GM13977 (cell line): ENCODE results near the gene SLC16A7.
"Not testable (repeated sequence)": the region's sequence is repeated elsewhere in the genome, so short reads cannot be mapped to it uniquely, and the experiment has no call there.

Source experiments
- DNase-seq: peaks from one replicate; pipeline ENCODE4 v3.0.0; 2012; ENCODE audit warnings: low spot score
- CTCF ChIP-seq: IDR thresholded peaks from 2 replicates; pipeline ENCODE4 v1.5.1; 2012; ENCODE audit warnings: mild to moderate bottlenecking, control low read depth; ENCODE audit not compliant: insufficient read depth; ENCODE audit errors: extremely low read depth, missing control alignments
- in situ Hi-C: fragments of 300-500 bp; cut with MboI; formaldehyde crosslinking; loops from one replicate; pipeline ENCODE4 v1.12.0; 2022; ENCODE audit warnings: low sequenced_read_pairs, low pct_unique_long_range_greater_than_20kb, mixed read lengths, inconsistent platforms; ENCODE audit not compliant: unreplicated experiment

Gene SLC16A7

GRCh38 chr12:59736786-59737185, 141.0 kb downstream of the SLC16A7 start:
- DNase-seq, result no peak
- in situ Hi-C loops, result no loop called here
- no peak for TF ChIP-seq CTCF

DNA sequence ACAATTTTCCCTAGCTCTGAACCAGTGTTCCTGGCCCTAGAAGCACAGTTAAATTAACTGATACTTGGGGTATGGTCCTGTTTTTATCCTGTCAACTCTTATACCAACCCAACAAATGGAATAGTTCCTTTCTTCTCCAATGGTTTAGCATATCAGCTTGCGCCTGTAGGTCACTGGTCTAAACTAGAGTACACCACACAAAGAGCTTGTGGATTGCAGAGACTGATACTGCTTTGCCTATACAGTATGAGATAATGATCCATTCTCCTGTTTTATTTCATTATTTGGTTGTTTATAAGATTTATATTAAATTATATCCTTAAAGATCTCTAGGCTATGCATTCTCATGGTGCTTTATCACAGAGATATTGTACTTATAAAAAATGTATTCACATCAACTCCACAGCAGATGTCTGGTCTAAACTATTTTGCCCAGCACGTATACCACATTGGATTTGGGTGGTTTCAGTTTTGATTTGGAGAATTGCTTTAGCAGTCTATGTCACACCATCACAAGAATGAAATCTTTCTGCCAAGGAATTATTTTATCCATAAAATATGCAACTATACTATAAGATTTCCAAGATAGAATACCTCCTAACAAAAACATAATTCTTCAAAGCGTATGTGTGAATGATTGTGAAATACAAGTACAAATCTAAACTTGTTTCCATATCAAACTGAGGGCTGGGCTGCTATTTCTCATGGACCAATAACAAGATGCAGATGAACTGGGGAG, 142.1 kb downstream of the SLC16A7 start:
- in situ Hi-C loops, result no loop called here
- DNase-seq, result no peak

DNA sequence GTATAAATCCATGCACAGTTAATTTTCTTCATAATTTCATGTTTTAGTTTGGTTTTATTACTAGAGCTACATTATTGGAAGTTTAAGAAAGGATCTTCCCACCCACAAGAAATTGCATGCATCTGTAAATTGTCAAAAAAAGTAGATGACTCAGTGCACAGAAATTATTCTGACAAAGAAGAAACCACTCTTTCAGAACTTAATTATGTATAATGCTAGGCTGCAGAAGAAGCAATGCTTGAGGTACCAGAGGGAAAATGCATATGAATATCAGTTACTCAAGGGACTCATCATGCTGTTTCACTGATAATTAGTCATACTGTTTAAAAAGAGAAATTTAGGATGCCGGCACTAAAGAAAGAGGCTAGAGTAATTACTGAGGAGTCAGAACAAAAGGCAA, 147.0 kb downstream of the SLC16A7 start:
- in situ Hi-C loops, result no loop called here
- no peak for TF ChIP-seq CTCF
- no peak for DNase-seq

More for the DNA sequence above, 142.1 kb downstream of the SLC16A7 start:
- TF ChIP-seq CTCF, result no peak

- no peak for DNase-seq
- TF ChIP-seq CTCF, result no peak
- in situ Hi-C loops, result no loop called here
These were observed 148.7 kb downstream of the SLC16A7 start for GRCh38 chr12:59744564-59744963.

- in situ Hi-C loops, DNase-seq: not testable (repeated sequence)
These were observed 155.3 kb downstream of the SLC16A7 start for GRCh38 chr12:59751091-59751490.

- in situ Hi-C loops, result no loop called here
- no peak for DNase-seq
- no peak for TF ChIP-seq CTCF
These were observed 165.7 kb downstream of the SLC16A7 start for GRCh38 chr12:59761542-59761941.

DNA sequence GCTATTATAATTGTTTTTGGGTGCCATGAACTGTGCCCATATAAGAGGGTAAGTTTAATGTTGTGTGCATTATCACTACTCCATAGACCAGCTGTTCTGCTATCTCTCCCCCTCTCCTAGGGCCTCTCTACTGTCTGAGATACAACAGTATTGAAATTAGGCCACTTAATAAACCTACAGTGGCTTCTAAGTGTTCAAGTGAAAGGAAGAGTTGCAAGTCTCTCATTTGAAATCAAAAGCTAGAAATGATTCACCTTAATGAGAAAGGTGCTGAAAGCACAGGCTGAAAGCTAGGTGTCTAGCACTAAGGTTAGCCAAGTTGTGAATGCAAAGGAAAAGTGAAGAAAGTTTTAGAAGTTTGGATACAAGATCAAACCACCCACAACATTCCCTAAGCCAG, 168.0 kb downstream of the SLC16A7 start:
- no peak for DNase-seq

More for the DNA sequence above, 168.0 kb downstream of the SLC16A7 start:
- in situ Hi-C loops, result no loop called here
- no peak for TF ChIP-seq CTCF
